ENCODE data around the gene ARHGEF28.

The ARHGEF28 gene

GRCh38 chr5:73754254-73754653 is 128.3 kb downstream of the ARHGEF28 start:
- no peak for ATAC-seq
- TF ChIP-seq OSR1 (CRISPR knock-in tag; IDR thresholded peaks at IDR 0.05) = no peak
- TF ChIP-seq BACH2 (CRISPR knock-in tag; IDR thresholded peaks at IDR 0.05; ENCODE audit: borderline replicate concordance) = no peak
- no peak for TF ChIP-seq ESRRG (CRISPR knock-in tag; IDR thresholded peaks at IDR 0.05)
- no peak for TF ChIP-seq PATZ1 (CRISPR knock-in tag; IDR thresholded peaks at IDR 0.05; ENCODE audit: borderline replicate concordance)
- no peak for TF ChIP-seq PPARA (CRISPR knock-in tag; IDR thresholded peaks at IDR 0.05; ENCODE audit: borderline replicate concordance)
- TF ChIP-seq CSDC2 (CRISPR knock-in tag; IDR thresholded peaks at IDR 0.05) = no peak
- no peak for TF ChIP-seq RARB (CRISPR knock-in tag; IDR thresholded peaks at IDR 0.05)
- no peak for TF ChIP-seq TOX (CRISPR knock-in tag; IDR thresholded peaks at IDR 0.05; ENCODE audit: borderline replicate concordance)
- TF ChIP-seq ZNF8 (CRISPR knock-in tag; IDR thresholded peaks at IDR 0.05) = no peak
- no peak for TF ChIP-seq TSHZ2 (CRISPR knock-in tag; IDR thresholded peaks at IDR 0.05)
- no peak for TF ChIP-seq ZFP3 (CRISPR knock-in tag; IDR thresholded peaks at IDR 0.05)
- no peak for TF ChIP-seq ZFP30 (CRISPR knock-in tag; IDR thresholded peaks at IDR 0.05)
- TF ChIP-seq CREB5 (CRISPR knock-in tag; IDR thresholded peaks at IDR 0.05; ENCODE audit: low read depth) = no peak
- TF ChIP-seq TCF4 (CRISPR knock-in tag; IDR thresholded peaks at IDR 0.05; ENCODE audit: borderline replicate concordance) = no peak

DNA sequence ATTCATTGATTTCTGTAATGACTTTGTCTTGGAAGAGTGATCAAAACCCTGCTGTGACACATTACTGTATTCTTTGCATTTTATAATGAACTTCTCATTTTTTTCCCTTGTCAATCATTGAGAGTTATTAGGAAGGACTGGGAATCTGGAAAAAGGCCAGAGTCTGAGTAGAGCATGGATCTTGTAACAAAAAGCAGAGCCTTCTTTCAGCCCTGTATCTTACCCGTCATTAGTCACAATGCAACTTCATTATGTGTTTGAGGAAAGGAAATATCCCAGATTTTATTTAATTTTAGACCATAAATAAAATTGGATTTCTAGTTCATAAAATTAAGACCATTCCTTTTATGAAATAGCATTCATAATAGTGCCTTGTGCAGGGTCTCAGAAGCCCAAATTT is 131.4 kb downstream of the ARHGEF28 start:
- peak; percentile 66; the same call in 2 of the 3 replicates for ATAC-seq
- TF ChIP-seq BACH2 (CRISPR knock-in tag; IDR thresholded peaks at IDR 0.05; ENCODE audit: borderline replicate concordance) (no peak), ISL1 (CRISPR knock-in tag; IDR thresholded peaks at IDR 0.05) (peak; percentile 94), ZNF70 (CRISPR knock-in tag; IDR thresholded peaks at IDR 0.05) (no peak), TOX (CRISPR knock-in tag; IDR thresholded peaks at IDR 0.05; ENCODE audit: borderline replicate concordance) (peak; percentile 44; the same call in 1 of the 2 replicates), CREB5 (CRISPR knock-in tag; IDR thresholded peaks at IDR 0.05; ENCODE audit: low read depth) (peak; percentile 53; the same call in 1 of the 2 replicates), PATZ1 (CRISPR knock-in tag; IDR thresholded peaks at IDR 0.05; ENCODE audit: borderline replicate concordance) (no peak; the same call in 1 of the 2 replicates), RARB (CRISPR knock-in tag; IDR thresholded peaks at IDR 0.05) (no peak), OSR1 (CRISPR knock-in tag; IDR thresholded peaks at IDR 0.05) (no peak), POU6F1 (CRISPR knock-in tag; IDR thresholded peaks at IDR 0.05; ENCODE audit: borderline replicate concordance, low read depth) (no peak; the same call in 1 of the 2 replicates), ZFP3 (CRISPR knock-in tag; IDR thresholded peaks at IDR 0.05) (no peak), ZNF565 (CRISPR knock-in tag; conservative IDR thresholded peaks at IDR 0.05; ENCODE audit: low read depth) (no peak), GLIS3 (CRISPR knock-in tag; IDR thresholded peaks at IDR 0.05) (0 out of 2 replicates have a peak, but pooled peaks have one; percentile 59), ARNTL (CRISPR knock-in tag; IDR thresholded peaks at IDR 0.05; ENCODE audit: borderline replicate concordance, low read depth) (no peak), ZFP30 (CRISPR knock-in tag; IDR thresholded peaks at IDR 0.05) (no peak), SNAI2 (CRISPR knock-in tag; IDR thresholded peaks at IDR 0.05) (no peak), ZNF8 (CRISPR knock-in tag; IDR thresholded peaks at IDR 0.05) (no peak), TSHZ2 (CRISPR knock-in tag; IDR thresholded peaks at IDR 0.05) (peak; percentile 91), PPARA (CRISPR knock-in tag; IDR thresholded peaks at IDR 0.05; ENCODE audit: borderline replicate concordance) (no peak), TCF4 (CRISPR knock-in tag; IDR thresholded peaks at IDR 0.05; ENCODE audit: borderline replicate concordance) (peak; percentile 51; the same call in 1 of the 2 replicates), CSRNP3 (CRISPR knock-in tag; IDR thresholded peaks at IDR 0.05) (no peak), ESRRG (CRISPR knock-in tag; IDR thresholded peaks at IDR 0.05) (no peak), CSDC2 (CRISPR knock-in tag; IDR thresholded peaks at IDR 0.05) (no peak)
